K562 (cell line): ENCODE data around the gene ROBO2. TPM values are rescaled to one million over a fixed set of nuclear protein-coding genes. Genes with fewer than 3 reads are reported as not detected.
A peak's percentile ranks its signal among the peaks of the same experiment; 100 is the strongest.

Experiments used
- ATAC-seq: fragments of 200-7000 bp; cut with Tn5 transposase; 3 replicates; pipeline ENCODE4 v1.9.1; 2020; ENCODE audit warnings: moderate library complexity
- BruUV-seq: library from RNA; stranded (reverse); fragments of 400-500 nt; replicated peaks from 2 replicates; lab custom pipeline; 2021; lab: Mats Ljungman, UMichigan
- CTCF ChIA-PET: fragments of 300-600 bp; formaldehyde crosslinking; extraction: SDS; loops from one replicate; lab custom pipeline; 2021; ENCODE audit warnings: low intra/inter-chr PET ratio; lab: Yijun Ruan, JAX
- POLR2A ChIA-PET: fragments of 300-600, 350-650 bp; sonication (Branson Sonifier 250); formaldehyde crosslinking; extraction: SDS; loops from one replicate; lab custom pipeline; 2021; ENCODE audit warnings: antibody characterized with exemption, inconsistent platforms; lab: Yijun Ruan, JAX
- DNase-seq, 4 experiments: peaks; one replicate each; pipeline versions ENCODE4 v3.0.0 to v3.0.0-alpha.2; 2011 to 2018; ENCODE audit warnings: low spot score in 3 of 4, mixed read lengths in 3 of 4; ENCODE audit errors: extremely low read depth in 1 of 4
- FAIRE-seq: peaks from 2 replicates; lab custom pipeline; 2011; peaks lifted over from hg19 to GRCh38; lab: Jason Lieb, UNC
- H2AFZ ChIP-seq: 2 replicates; pipeline ENCODE4 v1.6.0; 2011; ENCODE audit warnings: low read depth, low read length, control low read depth, inconsistent platforms
- H3K27ac ChIP-seq: fragments of 200-600 bp; 3 replicates; pipeline ENCODE4 v1.8.0; 2011; ENCODE audit warnings: low read depth, mild to moderate bottlenecking, control low read depth, inconsistent platforms, low read length, moderate library complexity, mixed read lengths; ENCODE audit errors: extremely low read depth
- H3K27me3 ChIP-seq, 2 experiments: fragments of 300-600 bp in 1 of 2; 2 replicates in 1 of 2; 3 replicates in 1 of 2; pipeline versions ENCODE4 v1.6.0 to v1.8.0; 2011; ENCODE audit warnings: inconsistent platforms in 2 of 2, low read length in 2 of 2, mild to moderate bottlenecking in 1 of 2, mixed read lengths in 1 of 2, moderate library complexity in 1 of 2; ENCODE audit not compliant: control insufficient read depth in 2 of 2, insufficient read depth in 2 of 2
- H3K36me3 ChIP-seq: fragments of 300-600 bp; 3 replicates; pipeline ENCODE4 v1.8.0; 2011; ENCODE audit warnings: mild to moderate bottlenecking, low read length, inconsistent platforms; ENCODE audit not compliant: control insufficient read depth, insufficient read depth
- H3K4me1 ChIP-seq, 2 experiments: fragments of 200-600 bp in 1 of 2; replicated peaks in 1 of 2; 2 replicates in 1 of 2; 3 replicates in 1 of 2; pipeline versions ENCODE4 v1.5.1 to v1.8.0; 2011; ENCODE audit warnings: inconsistent platforms in 2 of 2, low read length in 2 of 2, mild to moderate bottlenecking in 1 of 2, mixed read lengths in 1 of 2, moderate library complexity in 1 of 2; ENCODE audit not compliant: control insufficient read depth in 2 of 2, insufficient read depth in 2 of 2
- H3K4me2 ChIP-seq: 2 replicates; pipeline ENCODE4 v1.6.1; 2011; ENCODE audit warnings: low read length, control low read depth, inconsistent platforms, mixed read lengths; ENCODE audit not compliant: insufficient read depth
- H3K4me3 ChIP-seq: fragments of 200-600 bp; sonication (generic), shearing (Covaris generic); 2 replicates; pipeline ENCODE4 v1.5.1; 2016; ENCODE audit warnings: control low read depth, inconsistent platforms
- H3K79me2 ChIP-seq: fragments of 200-600 bp; 3 replicates; pipeline ENCODE4 v1.8.0; 2011; ENCODE audit warnings: low read length, inconsistent platforms; ENCODE audit not compliant: control insufficient read depth, insufficient read depth
- H3K9ac ChIP-seq, 2 experiments: 2 replicates each; pipeline versions ENCODE4 v1.6.0 to v1.6.1; 2011; ENCODE audit warnings: low read depth in 2 of 2, low read length in 2 of 2, control low read depth in 1 of 2, inconsistent platforms in 1 of 2, mild to moderate bottlenecking in 1 of 2, mixed read lengths in 1 of 2; ENCODE audit not compliant: insufficient read depth in 1 of 2
- H3K9me1 ChIP-seq: one replicate; pipeline ENCODE4 v1.6.0; 2011; ENCODE audit warnings: inconsistent platforms, mild to moderate bottlenecking, low read length, moderate library complexity; ENCODE audit not compliant: control insufficient read depth, insufficient read depth
- H3K9me3 ChIP-seq: replicated peaks from 2 replicates; pipeline ENCODE4 v1.5.1; 2011; ENCODE audit warnings: low read depth, low read length, inconsistent platforms; ENCODE audit not compliant: control insufficient read depth, insufficient read depth
- H4K20me1 ChIP-seq: replicated peaks from 2 replicates; pipeline ENCODE4 v1.6.1; 2011; ENCODE audit warnings: low read length, inconsistent platforms, mixed read lengths; ENCODE audit not compliant: control insufficient read depth, insufficient read depth
- ADNP ChIP-seq: fragments of 200-800 bp; sonication (Bioruptor generic); IDR thresholded peaks from 2 replicates; pipeline ENCODE4 v1.6.1; 2016; ENCODE audit warnings: missing genetic modification characterization, missing compliant biosample characterization
- CC2D1A ChIP-seq: fragments of 450-650 bp; IDR thresholded peaks from 2 replicates; pipeline ENCODE4 v1.6.1; 2017; ENCODE audit warnings: mild to moderate bottlenecking
- CHAMP1 ChIP-seq: fragments of 450-650 bp; IDR thresholded peaks from 2 replicates; pipeline ENCODE4 v1.6.1; 2016; ENCODE audit warnings: mild to moderate bottlenecking
- E2F5 ChIP-seq: sonication (generic); formaldehyde crosslinking; IDR thresholded peaks from 2 replicates; pipeline ENCODE4 v1.8.0; 2022; ENCODE audit warnings: mild to moderate bottlenecking, missing genetic modification reagents
- LCOR ChIP-seq: sonication (generic); formaldehyde crosslinking; IDR thresholded peaks from 2 replicates; pipeline ENCODE4 v1.8.0; 2022; ENCODE audit warnings: mild to moderate bottlenecking, missing genetic modification reagents
- MEIS2 ChIP-seq: fragments of 450-650 bp; IDR thresholded peaks from 2 replicates; pipeline ENCODE4 v1.6.1; 2014; ENCODE audit warnings: mild to moderate bottlenecking; ENCODE audit not compliant: partially characterized antibody
- NCOA1 ChIP-seq: fragments of 450-650 bp; IDR thresholded peaks from 2 replicates; pipeline ENCODE4 v1.6.1; 2016; ENCODE audit warnings: low read depth
- POLR2AphosphoS2 ChIP-seq: IDR thresholded peaks from 2 replicates; pipeline ENCODE4 v1.6.1; 2012; ENCODE audit warnings: low read length, improper control_type of control experiment
- POLR2AphosphoS5 ChIP-seq: IDR thresholded peaks from 2 replicates; pipeline ENCODE4 v1.6.1; 2011; ENCODE audit warnings: mild to moderate bottlenecking, low read depth, low read length, moderate library complexity; ENCODE audit not compliant: control insufficient read depth, insufficient read depth
- RAD51 ChIP-seq: fragments of 450-650 bp; IDR thresholded peaks from 2 replicates; pipeline ENCODE4 v1.7.1; 2016; ENCODE audit warnings: low read depth, mild to moderate bottlenecking, borderline replicate concordance
- RBM22 ChIP-seq: fragments of 200-400 bp; formaldehyde crosslinking; IDR thresholded peaks from 2 replicates; pipeline ENCODE4 v1.6.1; 2018; ENCODE audit warnings: low read length, low read depth; ENCODE audit not compliant: poor library complexity, severe bottlenecking
- SMAD1 ChIP-seq: fragments of 150-350 bp; IDR thresholded peaks from 2 replicates; pipeline ENCODE4 v1.6.1; 2014; ENCODE audit warnings: low read length, low read depth; ENCODE audit not compliant: partially characterized antibody
- ZNF316 ChIP-seq: fragments of 450-650 bp; IDR thresholded peaks from 2 replicates; pipeline ENCODE4 v1.6.1; 2016
- ZNF655 ChIP-seq: fragments of 250-450 bp; sonication (Bioruptor Pico); IDR thresholded peaks from 2 replicates; pipeline ENCODE4 v1.5.0; 2021
- WGBS: fragments of 100-300 bp; shearing (Covaris generic); methylation state at CpG from one replicate; pipeline ENCODE4 v1.1.6; 2016; ENCODE audit warnings: low coverage, mixed read lengths; ENCODE audit not compliant: insufficient coverage; ENCODE audit errors: missing lambda C conversion rate; 5-methylcytosine and 5-hydroxymethylcytosine counted together
- in situ Hi-C: fragments of 300-500 bp; cut with MboI; formaldehyde crosslinking; loops from 4 replicates; pipeline ENCODE4 v1.15.0; 2018; ENCODE audit warnings: inconsistent platforms, mixed read lengths
- intact Hi-C: fragments of 100-400 bp; cut with micrococcal nuclease; formaldehyde crosslinking; loops from 2 replicates; pipeline ENCODE4 v1.14.2; 2022
- polyA plus RNA-seq, 8 experiments: library from polyadenylated mRNA; depleted of rRNA in 4 of 8; stranded (reverse) in 5 of 8; unstranded in 3 of 8; fragments of >200 nt; fragmentation: Nextera tagmentation in 2 of 8; fragmentation: Illumina TruSeq in 1 of 8; extraction: Ambion mirVana in 2 of 8; extraction: Trizol in 1 of 8; gene quantifications; 2 replicates each; pipeline versions ENCODE4 v1.2.1 to v1.2.3, GENCODE V29; 2011 to 2014; ENCODE audit warnings: inconsistent platforms in 1 of 8, missing spikeins in 1 of 8
- total RNA-seq, 7 experiments: library from RNA; depleted of rRNA in 6 of 7; stranded (reverse); fragments of >200 nt in 6 of 7; fragmentation: Illumina TruSeq in 2 of 7; extraction: Trizol in 2 of 7; gene quantifications; 2 replicates each; pipeline versions ENCODE4 v1.2.1 to v1.2.3, GENCODE V29; 2011 to 2021; ENCODE audit warnings: low replicate concordance in 1 of 7

Gene ROBO2
- total and polyA plus RNA-seq, 9 of the 15 experiments (the other 6 are each of a cell fraction or from before 2014, with no cell fraction given): 0.84 to 3.0 (median 1.7) TPM

- CTCF ChIA-PET: no interaction called here
- ATAC-seq (no peak), DNase-seq (no peak), FAIRE-seq (no peak)
- Histone ChIP-seq H3K9ac (no peak overlapping the region), H3K79me2 (no peaks in the 10 kb centered on the region), H3K9me3 (no peaks in the 10 kb centered on the region), H3K4me1 (no peaks in the 10 kb centered on the region), H4K20me1 (no peaks in the 10 kb centered on the region), H3K4me3 (no peak overlapping the region), H2AFZ (no peak overlapping the region), H3K4me2 (no peak overlapping the region), H3K27me3 (no peaks in the 10 kb centered on the region), H3K9me1 (no peaks in the 10 kb centered on the region), H3K36me3 (no peaks in the 10 kb centered on the region), H3K27ac (no peak overlapping the region)
- no TSS peak for BruUV-seq
- intact Hi-C loops (no loop called here), in situ Hi-C loops (no loop called here)
- POLR2A ChIA-PET: no interaction called here
- WGBS: 0% methylated on average over 1 of the region's 1 CpG
- TF ChIP-seq SMAD1 (no peak), NCOA1 (no peak), ZNF316 (peak; percentile 21; the same call in 1 of the 2 replicates), MEIS2 (no peak)
Observed at GRCh38 chr3:77446084-77446483, 406.2 kb downstream of the ROBO2 start.

GRCh38 chr3:77446761-77447160 is 406.9 kb downstream of the ROBO2 start:
- ATAC-seq: no peak
- in situ Hi-C loops: no loop called here
- no peaks in the 10 kb centered on the region for H3K27me3 ChIP-seq
- TF ChIP-seq POLR2AphosphoS5 (no peak), LCOR (CRISPR knock-in tag) (no peak), ZNF655 (no peak), ADNP (tag) (no peak), RBM22 (no peak), POLR2AphosphoS2 (no peak), SMAD1 (no peak), CC2D1A (no peak), CHAMP1 (no peak), RAD51 (no peak), E2F5 (CRISPR knock-in tag) (no peak)

More at GRCh38 chr3:77446761-77447160, 406.9 kb downstream of the ROBO2 start:
- H3K4me1 ChIP-seq: no peaks in the 10 kb centered on the region
- H3K79me2 ChIP-seq: no peaks in the 10 kb centered on the region
- intact Hi-C loops: no loop called here
- H3K27ac ChIP-seq: no peak overlapping the region
- no peak overlapping the region for H2AFZ ChIP-seq
- no peaks in the 10 kb centered on the region for H3K9me3 ChIP-seq
- no peak overlapping the region for H3K4me3 ChIP-seq
- no peaks in the 10 kb centered on the region for H3K36me3 ChIP-seq
- POLR2A ChIA-PET: no interaction called here
- H4K20me1 ChIP-seq: no peaks in the 10 kb centered on the region
- no peak overlapping the region for H3K9ac ChIP-seq
- no peaks in the 10 kb centered on the region for H3K9me1 ChIP-seq
- no TSS peak for BruUV-seq
- no peak overlapping the region for H3K4me2 ChIP-seq
- DNase-seq (no peak), FAIRE-seq (no peak)
- CTCF ChIA-PET: no interaction called here
